DOHH2 (cell line): ENCODE results near the gene CLCN7.

Source experiments
- CTCF ChIP-seq: fragments of 200-600 bp; sonication (generic); IDR thresholded peaks from one replicate; pipeline ENCODE4 v1.5.1; 2014; ENCODE audit warnings: antibody characterized with exemption, mild to moderate bottlenecking, low read depth, low read length; ENCODE audit not compliant: poor library complexity, severe bottlenecking
- EZH2phosphoT487 ChIP-seq: fragments of 200-600 bp; sonication (generic); IDR thresholded peaks from 2 replicates; pipeline ENCODE4 v1.6.1; 2017; ENCODE audit warnings: borderline replicate concordance, mild to moderate bottlenecking, antibody characterized with exemption, low read length, moderate library complexity, mixed read lengths

- TF ChIP-seq EZH2phosphoT487 (no peak), CTCF (no peak)
Measured at GRCh38 chr16:1458336-1458976, 16.4 kb downstream of the CLCN7 start.
